ENCODE data around the gene SPINK9.

The SPINK9 gene

DNA sequence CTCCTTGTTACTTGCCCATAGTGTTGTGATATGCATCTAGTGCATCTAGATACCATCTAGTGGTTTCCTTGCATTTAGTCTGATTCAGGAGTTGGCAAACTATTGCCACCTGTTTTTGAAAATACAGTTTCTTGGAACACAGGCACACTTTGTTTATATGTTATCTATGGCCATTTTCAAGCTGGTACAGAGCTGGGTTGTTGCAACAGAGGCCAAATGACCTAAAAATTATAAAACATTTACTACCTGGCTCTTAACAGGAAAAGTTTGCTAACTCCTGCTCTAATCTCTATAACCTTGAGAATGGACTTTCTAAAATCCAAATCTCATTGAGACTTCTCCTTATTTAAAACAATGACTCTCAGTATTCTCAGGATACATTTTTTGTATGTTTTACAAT is 29.0 kb downstream of the SPINK9 start:
- no peak for DNase-seq (ENCODE audit: low read depth, low spot score)

DNA sequence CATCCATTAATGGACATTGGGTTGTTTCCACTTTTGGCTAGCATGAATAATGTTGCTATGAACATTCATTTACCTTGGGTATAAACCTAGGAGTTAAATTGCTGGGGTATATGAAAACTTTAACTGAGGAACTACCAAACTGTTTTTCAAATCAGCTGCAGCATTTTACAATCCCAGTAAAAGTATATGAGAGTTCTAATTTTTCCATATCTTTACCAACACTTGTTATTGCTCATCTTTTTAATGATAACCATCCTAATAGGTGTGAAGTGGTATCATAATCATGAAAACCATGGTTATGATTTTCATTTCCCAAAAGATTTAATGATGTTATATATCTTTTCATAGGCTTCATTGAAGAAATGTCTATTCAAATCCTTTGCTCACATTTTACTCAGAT is 32.9 kb downstream of the SPINK9 start:
- no peak for DNase-seq (ENCODE audit: low read depth, low spot score)

DNA sequence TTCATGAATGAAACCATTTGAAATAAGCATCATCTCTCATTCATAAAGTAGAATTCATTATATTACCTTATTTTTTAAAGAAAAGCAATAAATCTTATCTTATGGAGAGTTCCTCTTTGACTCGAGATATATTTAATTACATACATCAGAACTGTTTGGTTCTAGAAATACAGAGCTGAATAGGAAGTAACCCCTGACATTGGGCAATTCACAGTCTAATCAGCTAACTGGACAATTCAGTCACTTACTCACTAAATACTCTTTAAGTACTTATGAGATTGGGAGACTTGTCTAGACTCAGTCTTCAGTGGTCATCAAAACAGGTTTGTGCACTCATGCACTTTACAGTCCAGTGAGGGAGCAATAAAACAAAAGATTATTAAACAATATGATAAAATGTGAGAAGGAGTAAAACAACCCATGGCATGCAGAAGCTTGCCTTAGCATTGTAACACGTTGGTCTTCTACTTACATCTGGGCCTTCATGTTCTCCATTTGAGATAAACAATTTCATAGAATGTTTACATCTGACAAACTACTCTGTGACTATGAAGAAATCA is 36.9 kb downstream of the SPINK9 start:
- DNase-seq (ENCODE audit: low read depth, low spot score): no peak

DNA sequence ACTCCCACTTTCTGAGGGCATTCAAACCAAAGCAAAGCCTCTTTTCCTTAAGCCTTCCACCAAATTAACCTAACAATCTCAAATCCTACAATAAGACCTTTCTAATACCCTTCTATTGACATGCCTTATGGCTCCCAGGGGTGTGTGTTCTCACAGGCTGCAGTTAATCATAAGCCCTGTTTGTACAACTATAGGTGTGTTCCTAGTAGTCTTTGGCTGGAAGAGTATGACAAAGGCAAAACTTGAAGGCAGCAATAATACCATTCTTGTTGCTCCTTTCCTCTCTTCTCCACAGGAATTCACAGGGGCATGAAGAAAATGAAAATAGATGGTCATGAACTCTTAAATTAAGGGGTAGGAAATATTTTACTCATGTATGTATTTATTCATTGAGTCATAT is 37.5 kb downstream of the SPINK9 start:
- no peak for DNase-seq (ENCODE audit: low read depth, low spot score)

GRCh38 chr5:148374690-148375360 is 39.5 kb downstream of the SPINK9 start:
- no peak for DNase-seq (ENCODE audit: low read depth, low spot score)

- DNase-seq (ENCODE audit: low read depth, low spot score): no peak
Observed at GRCh38 chr5:148376198-148376597, 40.8 kb downstream of the SPINK9 start.

DNA sequence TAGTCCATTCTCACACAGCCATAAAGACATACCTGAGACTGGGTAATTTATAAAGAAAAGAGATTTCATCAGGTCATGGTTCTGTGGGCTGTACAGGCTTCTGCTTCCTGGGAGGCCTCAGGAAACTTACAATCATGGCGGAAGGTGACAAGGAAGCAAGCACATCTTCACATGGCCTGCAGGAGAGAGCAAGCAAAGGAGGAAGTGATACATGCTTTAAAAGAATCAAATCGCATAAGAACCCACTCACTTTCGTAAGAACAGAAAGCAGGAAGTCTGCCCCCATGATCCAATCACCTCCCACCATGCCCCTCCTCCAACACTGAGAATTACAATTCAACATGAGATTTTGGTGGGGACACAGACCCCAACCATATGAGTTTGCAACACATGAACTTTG is 43.3 kb downstream of the SPINK9 start:
- no peak for DNase-seq (ENCODE audit: low read depth, low spot score)

DNA sequence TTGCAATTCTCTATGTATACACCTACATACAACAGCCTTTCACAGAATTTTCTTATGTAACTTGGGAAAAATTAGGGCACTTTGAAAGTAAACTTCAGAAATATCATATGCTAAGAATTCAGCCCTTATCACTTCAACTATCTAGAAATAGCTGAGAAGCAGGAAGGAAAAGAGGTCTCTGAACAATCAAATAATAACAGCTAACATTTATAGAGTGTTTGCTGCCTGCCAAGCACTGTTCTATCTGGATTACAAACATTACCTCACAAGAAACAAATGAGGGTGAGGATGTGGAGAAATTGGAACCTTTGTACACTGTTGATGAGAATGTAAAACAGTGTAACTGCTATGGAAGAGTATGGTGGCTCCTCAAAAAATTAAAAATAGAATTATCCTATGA is 44.0 kb downstream of the SPINK9 start:
- no peak for DNase-seq (ENCODE audit: low read depth, low spot score)

DNA sequence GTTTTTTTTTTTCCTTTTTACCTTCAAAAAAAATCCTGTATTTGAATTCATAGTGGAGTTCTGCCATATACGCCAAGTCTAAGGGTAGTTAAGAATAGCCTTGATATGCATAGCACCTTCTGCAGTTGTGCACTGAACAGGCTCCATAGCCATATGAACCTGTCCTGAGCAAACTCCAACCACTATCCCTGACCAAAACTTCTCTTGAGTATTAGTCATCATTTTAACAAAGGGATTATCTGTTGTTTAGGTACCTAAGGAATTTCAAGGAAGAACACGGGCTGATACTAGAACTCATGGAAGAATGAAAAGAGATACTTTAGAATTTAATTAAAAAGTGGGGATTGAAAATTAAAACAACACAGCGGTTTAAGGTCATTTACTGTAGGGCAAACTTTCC is 46.5 kb downstream of the SPINK9 start:
- DNase-seq (ENCODE audit: low read depth, low spot score): no peak

DNA sequence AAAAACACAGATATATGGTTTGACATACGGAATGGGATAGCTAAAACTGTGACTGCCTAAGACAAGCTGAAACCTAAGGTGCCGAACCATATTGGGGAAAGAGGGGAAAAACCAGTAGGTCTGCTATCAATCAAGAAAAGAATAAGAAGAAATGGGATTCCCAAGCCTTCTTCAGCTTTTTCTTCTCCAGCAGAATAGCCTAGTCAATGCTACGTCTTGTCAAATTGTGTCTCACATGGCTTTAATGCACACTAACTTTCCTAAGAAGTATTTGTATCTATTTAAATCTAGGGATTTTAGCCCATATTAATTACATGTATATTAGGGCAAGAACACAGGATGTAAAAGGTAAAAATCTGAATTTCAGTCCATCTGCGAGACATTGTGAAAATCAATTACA is 47.6 kb downstream of the SPINK9 start:
- DNase-seq (ENCODE audit: low read depth, low spot score): no peak

DNA sequence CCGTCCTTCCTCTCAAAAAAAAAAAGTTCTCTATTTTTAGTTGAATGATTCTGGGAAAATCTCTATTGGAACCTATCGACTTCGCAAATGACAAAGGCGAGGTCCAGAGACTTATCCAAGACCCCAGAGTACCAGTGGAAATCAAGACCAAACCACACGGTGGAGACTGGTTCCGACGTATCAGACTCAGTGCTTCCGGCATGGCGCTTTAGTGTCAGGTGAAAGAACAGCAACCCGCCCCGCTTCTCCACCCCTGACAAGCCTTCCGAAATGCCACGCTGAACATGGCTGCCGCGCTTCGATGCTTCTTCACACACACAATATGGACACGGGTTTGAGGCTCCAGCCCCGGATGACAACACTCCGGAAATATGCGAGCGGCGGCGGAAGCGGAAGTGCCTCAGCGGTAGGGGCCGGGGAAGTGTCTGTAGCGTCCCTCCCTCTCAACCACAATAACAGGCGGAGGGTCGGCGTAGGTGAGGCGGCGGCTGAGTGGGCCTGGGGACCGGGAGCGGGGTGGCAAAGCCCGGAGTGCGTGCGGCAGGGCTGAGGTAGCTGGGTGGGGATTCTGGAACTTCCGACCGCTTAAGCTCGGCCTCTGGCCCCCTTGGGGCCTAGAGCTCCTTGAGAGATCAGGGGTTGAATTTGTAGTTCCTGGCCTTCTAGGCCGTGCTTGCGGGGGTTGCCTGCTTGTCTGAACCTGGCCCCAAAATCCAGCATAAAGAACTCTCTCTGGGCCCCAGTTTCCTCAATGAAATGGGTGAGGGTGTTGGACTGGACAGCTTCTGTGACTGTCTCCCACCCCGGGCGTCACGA is 48.4 kb downstream of the SPINK9 start, which contains the start of gene FBXO38:
TSS of gene FBXO38 (plus strand) at position 395 of the 816 bp plus-strand sequence. CDS start 10,819 bp downstream, outside the sequence.
- peak; percentile 86 for DNase-seq (ENCODE audit: low read depth, low spot score)

DNA sequence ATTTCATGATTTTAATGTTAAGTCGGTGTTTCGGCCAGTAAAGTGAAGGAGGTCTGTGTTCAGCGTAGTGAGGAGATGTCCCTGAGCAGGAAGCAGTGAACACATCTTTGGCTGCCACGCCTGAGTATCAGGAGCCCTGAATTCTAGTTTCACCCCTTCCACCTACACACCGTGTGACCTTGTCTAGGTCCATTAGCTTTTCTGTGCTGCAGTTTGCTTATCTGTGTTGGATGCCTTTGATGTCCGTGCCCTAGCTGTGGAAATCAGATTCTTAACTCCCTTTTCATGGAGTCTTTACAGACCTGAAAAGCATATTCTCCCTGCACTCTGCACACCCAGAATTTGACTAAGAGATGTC is 49.0 kb downstream of the SPINK9 start:
- no peak for DNase-seq (ENCODE audit: low read depth, low spot score)

- no peak for DNase-seq (ENCODE audit: low read depth, low spot score)
Observed at GRCh38 chr5:148385094-148385493, 49.7 kb downstream of the SPINK9 start.

- no peak for DNase-seq (ENCODE audit: low read depth, low spot score)
Observed at GRCh38 chr5:148386041-148386440, 50.7 kb downstream of the SPINK9 start.

DNA sequence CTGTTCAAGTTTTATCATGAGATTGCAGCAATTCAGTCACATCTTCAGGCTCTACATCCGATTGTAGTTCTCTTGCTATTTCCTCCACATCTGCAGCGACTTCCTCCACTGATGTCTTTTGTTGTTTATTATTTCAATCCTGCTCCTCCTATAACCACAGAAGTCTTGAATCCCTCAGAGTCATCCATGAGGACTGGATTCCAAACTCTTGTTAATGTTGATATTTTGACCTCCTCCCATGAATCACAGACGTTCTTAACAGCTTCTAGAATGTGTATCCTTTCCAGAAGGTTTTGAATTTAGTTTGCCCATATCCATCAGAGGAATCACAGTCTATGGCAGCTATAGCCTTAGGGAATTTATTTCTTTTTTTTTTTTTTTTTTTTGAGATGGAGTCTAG is 52.0 kb downstream of the SPINK9 start:
- DNase-seq (ENCODE audit: low read depth, low spot score): no peak

DNA sequence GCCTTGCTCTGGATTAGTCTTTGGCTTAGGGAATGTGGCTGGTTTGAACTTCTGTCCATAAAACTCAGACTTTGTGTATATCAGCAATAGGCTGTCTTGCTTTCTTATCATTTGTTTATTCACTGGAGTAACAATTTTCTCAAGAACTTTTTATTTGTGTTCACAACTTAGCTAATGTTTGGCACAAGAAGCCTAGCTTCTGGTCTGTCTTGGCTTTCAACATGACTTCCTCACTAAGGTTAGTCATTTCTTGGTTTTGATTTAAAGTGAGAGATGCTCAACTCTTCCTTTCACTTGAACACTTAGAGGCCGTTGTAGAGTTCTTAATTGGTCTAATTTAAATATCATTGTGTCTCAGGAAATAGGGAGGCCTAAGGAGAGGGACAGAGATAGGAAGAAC is 53.3 kb downstream of the SPINK9 start:
- no peak for DNase-seq (ENCODE audit: low read depth, low spot score)

All from brain pericyte (primary cell).